GM21576 (cell line): Measurements from ENCODE around the gene MED15.
"Not testable (repeated sequence)": the region's sequence is repeated elsewhere in the genome, so short reads cannot be mapped to it uniquely, and the experiment has no call there.

Source experiments
- ATAC-seq: cut with Tn5 transposase; IDR thresholded peaks from one replicate; pipeline ENCODE4 v1.9.1; 2021; ENCODE audit warnings: mild to moderate bottlenecking, moderate library complexity; ENCODE audit not compliant: unreplicated experiment

The MED15 gene

GRCh38 chr22:20619045-20619892, 111.9 kb downstream of the MED15 start:
- no peak for ATAC-seq

DNA sequence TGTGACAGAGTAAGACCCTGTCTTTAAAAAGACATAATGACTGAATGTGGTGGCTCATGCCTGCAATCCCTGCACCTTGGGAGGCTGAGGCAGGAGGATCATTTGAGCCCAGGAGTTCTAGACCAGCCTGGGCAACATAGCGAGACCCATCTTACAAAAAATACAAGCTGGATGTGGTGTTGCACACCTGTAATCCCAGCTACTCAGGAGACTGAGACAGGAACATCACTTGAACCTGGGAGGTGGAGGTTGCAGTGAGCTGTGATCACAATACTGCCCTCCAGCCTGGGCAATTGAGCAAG, 112.4 kb downstream of the MED15 start:
- not testable (repeated sequence) for ATAC-seq

- no peak for ATAC-seq
Observed at GRCh38 chr22:20621162-20621561, 113.8 kb downstream of the MED15 start.

DNA sequence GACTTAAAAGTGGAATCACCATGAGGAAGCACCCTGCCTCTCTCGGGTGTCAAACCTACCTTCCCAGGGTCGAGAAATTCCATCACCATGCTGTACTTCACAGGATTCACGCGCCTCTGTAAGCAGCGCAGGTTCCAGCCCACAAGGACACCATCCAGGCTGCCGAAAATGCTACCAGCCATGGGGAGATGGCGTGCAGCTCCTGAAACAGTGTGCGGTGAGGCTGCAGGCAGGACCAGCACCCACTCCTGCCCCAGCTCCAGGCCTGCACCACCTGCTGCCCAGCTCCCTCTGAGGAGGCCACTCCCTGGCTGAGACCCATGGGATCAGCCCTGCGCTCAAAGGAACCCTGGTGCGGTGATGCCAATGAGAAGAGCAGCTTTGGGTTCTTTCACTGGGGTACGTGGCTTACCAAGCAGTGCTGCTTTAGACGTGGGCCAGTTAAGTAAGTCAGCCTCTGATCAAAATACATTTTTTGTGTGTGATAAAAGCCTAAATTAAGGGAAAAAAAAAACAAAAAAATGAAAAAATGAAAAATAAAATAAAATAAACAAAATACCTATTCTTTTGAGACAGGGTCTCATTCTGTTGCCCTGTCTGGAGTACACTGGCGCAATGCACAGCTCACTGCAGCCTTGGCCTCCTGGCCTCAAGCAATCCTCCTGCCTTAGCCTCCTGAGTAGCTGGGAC, 115.4 kb downstream of the MED15 start:
- ATAC-seq, result no peak

GRCh38 chr22:20624161-20624616, 116.8 kb downstream of the MED15 start:
- ATAC-seq, result peak; percentile 66

DNA sequence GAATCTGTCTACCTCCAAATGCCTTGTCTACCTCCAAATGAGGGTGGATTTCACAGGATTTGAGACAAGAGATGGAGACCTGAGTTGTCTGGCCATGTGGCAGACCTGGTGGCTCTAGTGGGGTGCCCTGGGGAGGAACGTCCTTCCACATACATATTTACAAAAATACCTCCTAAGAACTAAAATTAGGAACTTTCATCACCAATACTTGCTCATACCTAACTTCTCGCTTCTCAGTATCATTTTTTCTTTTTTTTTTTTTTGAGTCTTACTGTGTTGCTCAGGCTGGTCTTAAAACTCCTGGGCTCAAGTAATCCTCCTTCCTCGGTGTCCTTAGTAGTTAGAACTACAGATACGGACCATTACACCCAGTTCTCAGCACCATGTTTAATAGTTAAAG, 117.9 kb downstream of the MED15 start:
- no peak for ATAC-seq

GRCh38 chr22:20626811-20627210, 119.4 kb downstream of the MED15 start:
- no peak for ATAC-seq

- no peak for ATAC-seq
Observed at GRCh38 chr22:20627432-20627831, 120.0 kb downstream of the MED15 start.

DNA sequence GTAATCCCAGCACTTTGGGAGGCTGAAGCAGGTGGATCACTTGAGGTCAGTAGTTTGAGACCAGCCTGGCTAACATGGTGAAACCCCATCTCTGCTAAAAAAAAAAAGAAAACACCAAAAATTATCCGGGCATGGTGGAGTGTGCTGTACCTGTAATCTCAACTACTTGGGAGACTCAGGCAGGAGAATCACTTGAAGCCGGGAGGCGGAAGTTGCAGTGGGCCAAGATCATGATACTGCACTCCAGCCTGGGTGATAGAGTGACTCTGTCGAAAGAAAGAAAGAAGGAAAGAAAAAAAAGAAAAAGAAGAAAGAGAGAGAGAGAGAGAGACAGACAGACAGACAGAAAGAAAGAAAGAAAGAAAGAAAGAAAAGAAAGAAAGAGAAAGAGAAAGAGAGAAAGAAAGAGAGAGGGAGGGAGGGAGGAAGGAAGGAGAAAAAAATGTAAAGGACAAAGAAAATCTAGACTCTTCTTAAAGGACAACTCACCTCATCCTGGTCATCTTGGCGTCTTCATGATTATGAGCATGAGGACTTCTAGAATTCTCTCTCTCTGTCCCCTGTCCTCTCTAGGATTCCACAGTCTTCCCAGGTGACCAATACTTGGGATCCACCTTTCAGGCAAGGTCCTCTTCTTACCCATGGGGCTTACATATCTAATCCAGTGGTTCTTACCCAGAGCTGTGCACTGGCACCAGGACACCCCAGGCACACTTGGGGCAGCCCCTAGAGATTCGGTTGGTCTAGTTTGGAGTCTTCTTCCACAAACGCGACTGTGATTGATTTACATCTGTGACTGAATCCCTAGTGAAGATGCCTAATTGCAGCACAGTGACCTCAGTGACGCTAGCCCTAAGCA, 120.9 kb downstream of the MED15 start:
- ATAC-seq, result no peak

DNA sequence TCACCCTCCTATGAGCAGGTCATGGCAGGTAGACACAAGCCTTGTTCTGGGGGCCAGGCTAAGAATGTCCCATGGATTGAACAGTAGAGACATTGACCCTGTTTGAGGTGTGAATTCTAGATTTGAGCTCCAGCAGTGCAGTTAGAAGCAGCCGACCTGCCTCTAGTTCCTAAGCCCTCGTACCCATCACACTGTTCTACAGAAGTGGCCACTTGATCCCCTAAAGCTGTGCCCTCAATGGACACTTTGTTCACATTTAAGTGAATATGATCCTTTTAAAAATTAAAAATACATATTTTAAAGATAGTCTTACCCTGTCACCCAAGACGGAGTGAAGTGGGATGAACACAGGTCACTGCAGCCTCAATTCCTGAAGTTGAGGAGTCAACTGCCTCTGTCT, 122.0 kb downstream of the MED15 start:
- ATAC-seq, result no peak

- ATAC-seq, result no peak
Observed at GRCh38 chr22:20630873-20631617, 123.6 kb downstream of the MED15 start.

- ATAC-seq, result no peak
Observed at GRCh38 chr22:20632082-20632481, 124.7 kb downstream of the MED15 start.

DNA sequence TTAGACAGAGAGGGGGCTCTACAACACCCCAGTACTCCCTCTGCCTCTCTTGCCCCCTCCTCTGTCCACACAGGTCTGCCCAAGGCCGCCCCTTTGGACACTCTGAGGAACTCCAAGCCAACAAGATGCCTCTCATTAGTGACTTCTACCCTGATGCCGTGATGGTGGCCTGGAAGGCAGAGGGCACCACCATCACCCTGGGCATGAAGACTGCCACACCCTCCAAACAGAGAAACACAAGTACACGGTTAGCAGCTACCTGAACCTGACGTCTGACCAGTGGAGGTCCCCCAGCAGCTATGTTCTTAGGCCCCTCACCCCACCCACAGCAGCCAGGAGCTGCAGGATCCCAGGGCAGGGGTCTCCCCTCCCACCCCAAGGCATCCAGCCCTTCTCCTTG, 125.1 kb downstream of the MED15 start:
- no peak for ATAC-seq

- no peak for ATAC-seq
Observed at GRCh38 chr22:20634560-20635226, 127.3 kb downstream of the MED15 start.

- no peak for ATAC-seq
Observed at GRCh38 chr22:20635227-20635591, 127.8 kb downstream of the MED15 start.

GRCh38 chr22:20636075-20636812, 128.8 kb downstream of the MED15 start:
- no peak for ATAC-seq

GRCh38 chr22:20636945-20637344, 129.5 kb downstream of the MED15 start:
- ATAC-seq, result no peak
